Stimulated activated CD8-positive, alpha-beta memory T cell treated with anti-CD3 and anti-CD28 coated beads, Interleukin-15, amount 100 ng/mL, for 24 hours (primary cell): ENCODE measurements around the gene MYO1B.

Experiments used
- DNase-seq: peaks from one replicate; pipeline ENCODE4 v3.0.0-alpha.2; 2020; ENCODE audit warnings: low read depth

The MYO1B gene

GRCh38 chr2:191322828-191323506, 77.8 kb downstream of the MYO1B start:
- no peak for DNase-seq

GRCh38 chr2:191325651-191326365, 80.6 kb downstream of the MYO1B start:
- no peak for DNase-seq

GRCh38 chr2:191327484-191327883, 82.3 kb downstream of the MYO1B start:
- no peak for DNase-seq

- DNase-seq, result no peak
Measured at GRCh38 chr2:191328150-191328809, 83.1 kb downstream of the MYO1B start.

GRCh38 chr2:191329841-191330240, 84.6 kb downstream of the MYO1B start:
- DNase-seq, result no peak

GRCh38 chr2:191333911-191334357, 88.7 kb downstream of the MYO1B start:
- no peak for DNase-seq

GRCh38 chr2:191335875-191336464, 90.8 kb downstream of the MYO1B start:
- DNase-seq, result no peak

- DNase-seq, result no peak
Measured at GRCh38 chr2:191341436-191341835, 96.2 kb downstream of the MYO1B start.

GRCh38 chr2:191343796-191344338, 98.7 kb downstream of the MYO1B start:
- no peak for DNase-seq

- DNase-seq, result no peak
Measured at GRCh38 chr2:191345788-191346187, 100.6 kb downstream of the MYO1B start.

GRCh38 chr2:191347154-191347553, 102.0 kb downstream of the MYO1B start:
- no peak for DNase-seq

GRCh38 chr2:191347881-191348280, 102.7 kb downstream of the MYO1B start:
- no peak for DNase-seq

GRCh38 chr2:191349990-191350389, 104.8 kb downstream of the MYO1B start:
- DNase-seq, result no peak

GRCh38 chr2:191350826-191351225, 105.6 kb downstream of the MYO1B start:
- DNase-seq, result no peak

GRCh38 chr2:191351298-191351697, 106.1 kb downstream of the MYO1B start:
- no peak for DNase-seq

- no peak for DNase-seq
Measured at GRCh38 chr2:191351921-191352320, 106.7 kb downstream of the MYO1B start.

- no peak for DNase-seq
Measured at GRCh38 chr2:191352536-191352935, 107.3 kb downstream of the MYO1B start.

GRCh38 chr2:191355170-191355758, 110.1 kb downstream of the MYO1B start:
- DNase-seq, result no peak

- no peak for DNase-seq
Measured at GRCh38 chr2:191357678-191358077, 112.5 kb downstream of the MYO1B start.

- no peak for DNase-seq
Measured at GRCh38 chr2:191358325-191359025, 113.3 kb downstream of the MYO1B start.

GRCh38 chr2:191359133-191359532, 113.9 kb downstream of the MYO1B start:
- no peak for DNase-seq
